ENCODE results near the gene KIF1A.

GRCh38 chr2:240861547-240861946, 41.5 kb upstream of the KIF1A start:
- TF ChIP-seq RAD21 (IDR thresholded peaks at IDR 0.05 in 1 of 2, conservative IDR thresholded peaks at IDR 0.05 in 1 of 2; ENCODE audit: low read depth in 2 of 2, low read length in 2 of 2) (no peak), BRCA1 (IDR thresholded peaks at IDR 0.05; ENCODE audit: low read depth, low read length) (no peak), JUND (IDR thresholded peaks at IDR 0.05; ENCODE audit: low read length) (no peak), TAF1 (IDR thresholded peaks at IDR 0.05; ENCODE audit: low read depth, low read length) (no peak), EZH2 (IDR thresholded peaks at IDR 0.05; ENCODE audit: low read depth, low read length, severe bottlenecking) (no peak), EGR1 (IDR thresholded peaks at IDR 0.05; ENCODE audit: borderline replicate concordance, low read depth, low read length) (no peak)
- TF ChIP-seq, protein P1, sequence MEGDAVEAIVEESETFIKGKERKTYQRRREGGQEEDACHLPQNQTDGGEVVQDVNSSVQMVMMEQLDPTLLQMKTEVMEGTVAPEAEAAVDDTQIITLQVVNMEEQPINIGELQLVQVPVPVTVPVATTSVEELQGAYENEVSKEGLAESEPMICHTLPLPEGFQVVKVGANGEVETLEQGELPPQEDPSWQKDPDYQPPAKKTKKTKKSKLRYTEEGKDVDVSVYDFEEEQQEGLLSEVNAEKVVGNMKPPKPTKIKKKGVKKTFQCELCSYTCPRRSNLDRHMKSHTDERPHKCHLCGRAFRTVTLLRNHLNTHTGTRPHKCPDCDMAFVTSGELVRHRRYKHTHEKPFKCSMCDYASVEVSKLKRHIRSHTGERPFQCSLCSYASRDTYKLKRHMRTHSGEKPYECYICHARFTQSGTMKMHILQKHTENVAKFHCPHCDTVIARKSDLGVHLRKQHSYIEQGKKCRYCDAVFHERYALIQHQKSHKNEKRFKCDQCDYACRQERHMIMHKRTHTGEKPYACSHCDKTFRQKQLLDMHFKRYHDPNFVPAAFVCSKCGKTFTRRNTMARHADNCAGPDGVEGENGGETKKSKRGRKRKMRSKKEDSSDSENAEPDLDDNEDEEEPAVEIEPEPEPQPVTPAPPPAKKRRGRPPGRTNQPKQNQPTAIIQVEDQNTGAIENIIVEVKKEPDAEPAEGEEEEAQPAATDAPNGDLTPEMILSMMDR (IDR thresholded peaks at IDR 0.05; ENCODE audit: control extremely low read depth in 1 of 3, insufficient read depth in 1 of 3, low read depth in 1 of 3, low read length in 3 of 3) = no peak
